ENCODE measurements around the gene PTCHD1. TPM values are rescaled to one million over a fixed set of nuclear protein-coding genes. Genes with fewer than 3 reads are reported as not detected.

Gene PTCHD1
- total RNA-seq, 1 donor from 2014 or later: 1.3 TPM

- Mint-ChIP-seq H3K27ac (ENCODE audit: unreplicated experiment) (no peak overlapping the region), H3K9me3 (ENCODE audit: unreplicated experiment) (peaks cover 5% of the 10 kb centered on the region)
These were observed 88.3 kb downstream of the PTCHD1 start for GRCh38 chrX:23422912-23423311.

GRCh38 chrX:23434356-23434884 lies 99.8 kb downstream of the PTCHD1 start:
- no peak for DNase-seq
- H3K27me3 Mint-ChIP-seq (ENCODE audit: unreplicated experiment): no peaks in the 10 kb centered on the region

More at GRCh38 chrX:23422912-23423311, 88.3 kb downstream of the PTCHD1 start:
- Mint-ChIP-seq H3K4me1 (ENCODE audit: low read depth, unreplicated experiment) (no peaks in the 10 kb centered on the region), H3K36me3 (ENCODE audit: unreplicated experiment) (peaks cover 14% of the 10 kb centered on the region), H3K27me3 (ENCODE audit: unreplicated experiment) (no peaks in the 10 kb centered on the region), H3K4me3 (ENCODE audit: unreplicated experiment) (no peak overlapping the region)
- no peak for TF ChIP-seq CTCF (IDR thresholded peaks at IDR 0.05; ENCODE audit: partially characterized antibody, unreplicated experiment)
- no peak for DNase-seq

GRCh38 chrX:23435108-23435507 lies 100.5 kb downstream of the PTCHD1 start:
- H3K36me3 Mint-ChIP-seq (ENCODE audit: unreplicated experiment): no peaks in the 10 kb centered on the region
- no peak for TF ChIP-seq CTCF (IDR thresholded peaks at IDR 0.05; ENCODE audit: partially characterized antibody, unreplicated experiment)
- H3K27me3 Mint-ChIP-seq (ENCODE audit: unreplicated experiment): no peaks in the 10 kb centered on the region
- H3K9me3 Mint-ChIP-seq (ENCODE audit: unreplicated experiment): no peaks in the 10 kb centered on the region
- no peak for DNase-seq
- no peak overlapping the region for H3K4me3 Mint-ChIP-seq (ENCODE audit: unreplicated experiment)
- no peaks in the 10 kb centered on the region for H3K4me1 Mint-ChIP-seq (ENCODE audit: low read depth, unreplicated experiment)
- H3K27ac Mint-ChIP-seq (ENCODE audit: unreplicated experiment): no peak overlapping the region

More at GRCh38 chrX:23434356-23434884, 99.8 kb downstream of the PTCHD1 start:
- TF ChIP-seq CTCF (IDR thresholded peaks at IDR 0.05; ENCODE audit: partially characterized antibody, unreplicated experiment): no peak
- H3K36me3 Mint-ChIP-seq (ENCODE audit: unreplicated experiment): peaks cover 2% of the 10 kb centered on the region
- H3K4me3 Mint-ChIP-seq (ENCODE audit: unreplicated experiment): no peak overlapping the region
- peaks cover 1% of the 10 kb centered on the region for H3K9me3 Mint-ChIP-seq (ENCODE audit: unreplicated experiment)
- no peaks in the 10 kb centered on the region for H3K4me1 Mint-ChIP-seq (ENCODE audit: low read depth, unreplicated experiment)
- no peak overlapping the region for H3K27ac Mint-ChIP-seq (ENCODE audit: unreplicated experiment)

GRCh38 chrX:23435575-23435974 lies 100.9 kb downstream of the PTCHD1 start:
- Mint-ChIP-seq H3K36me3 (ENCODE audit: unreplicated experiment) (no peaks in the 10 kb centered on the region), H3K4me3 (ENCODE audit: unreplicated experiment) (no peak overlapping the region), H3K9me3 (ENCODE audit: unreplicated experiment) (no peaks in the 10 kb centered on the region), H3K27ac (ENCODE audit: unreplicated experiment) (no peak overlapping the region), H3K27me3 (ENCODE audit: unreplicated experiment) (no peaks in the 10 kb centered on the region), H3K4me1 (ENCODE audit: low read depth, unreplicated experiment) (no peaks in the 10 kb centered on the region)
- no peak for DNase-seq
- no peak for TF ChIP-seq CTCF (IDR thresholded peaks at IDR 0.05; ENCODE audit: partially characterized antibody, unreplicated experiment)

GRCh38 chrX:23436875-23437274 lies 102.2 kb downstream of the PTCHD1 start:
- no peaks in the 10 kb centered on the region for H3K4me1 Mint-ChIP-seq (ENCODE audit: low read depth, unreplicated experiment)
- TF ChIP-seq CTCF (IDR thresholded peaks at IDR 0.05; ENCODE audit: partially characterized antibody, unreplicated experiment): no peak
- DNase-seq: no peak
- H3K9me3 Mint-ChIP-seq (ENCODE audit: unreplicated experiment): no peaks in the 10 kb centered on the region
- H3K27ac Mint-ChIP-seq (ENCODE audit: unreplicated experiment): no peak overlapping the region
- no peak overlapping the region for H3K4me3 Mint-ChIP-seq (ENCODE audit: unreplicated experiment)
- H3K27me3 Mint-ChIP-seq (ENCODE audit: unreplicated experiment): no peaks in the 10 kb centered on the region
- H3K36me3 Mint-ChIP-seq (ENCODE audit: unreplicated experiment): no peaks in the 10 kb centered on the region
